Right renal cortex interstitium (tissue), 3 donors: ENCODE data around the gene PYCR2. TPM values are rescaled to one million over a fixed set of nuclear protein-coding genes. Genes with fewer than 3 reads are reported as not detected.

Experiments used
- DNase-seq, 3 donors: peaks; one replicate each; pipeline ENCODE4 v3.0.0-alpha.2; 2013; ENCODE audit warnings: low read depth in 3 of 3, low spot score in 2 of 3
- polyA plus RNA-seq, 3 donors: library from polyadenylated mRNA; unstranded; fragments of 120-200 nt; gene quantifications; one replicate each; pipeline ENCODE4 v1.2.1, GENCODE V29; 2013; ENCODE audit not compliant: insufficient read length in 3 of 3

PYCR2 gene
- polyA plus RNA-seq, 3 donors: 40.2 to 50.2 (median 48.4) TPM

- no peak for DNase-seq
These were observed 2.0 kb downstream of the PYCR2 start for GRCh38 chr1:225921734-225922709.

GRCh38 chr1:225919906-225920305, 4.1 kb downstream of the PYCR2 start:
- DNase-seq: no peak

GRCh38 chr1:225918280-225918679, 5.8 kb downstream of the PYCR2 start:
- DNase-seq: no peak

- no peak for DNase-seq
These were observed 6.5 kb downstream of the PYCR2 start for GRCh38 chr1:225917536-225917935.

GRCh38 chr1:225917101-225917500, 6.9 kb downstream of the PYCR2 start:
- no peak for DNase-seq

GRCh38 chr1:225915538-225915991, 8.5 kb downstream of the PYCR2 start:
- no peak for DNase-seq

- DNase-seq: no peak
These were observed 9.1 kb downstream of the PYCR2 start for GRCh38 chr1:225914947-225915346.

- no peak for DNase-seq
These were observed 9.7 kb downstream of the PYCR2 start for GRCh38 chr1:225914391-225914790.

GRCh38 chr1:225911191-225912130, 12.6 kb downstream of the PYCR2 start:
- no peak for DNase-seq

GRCh38 chr1:225909477-225909876, 14.6 kb downstream of the PYCR2 start:
- DNase-seq: no peak

GRCh38 chr1:225908773-225909172, 15.3 kb downstream of the PYCR2 start:
- no peak for DNase-seq

- DNase-seq: no peak
These were observed 15.9 kb downstream of the PYCR2 start for GRCh38 chr1:225908013-225908640.

GRCh38 chr1:225907341-225907740, 16.7 kb downstream of the PYCR2 start:
- DNase-seq: no peak

- no peak for DNase-seq
These were observed 17.6 kb downstream of the PYCR2 start for GRCh38 chr1:225906467-225906866.

- DNase-seq: no peak
These were observed 20.4 kb downstream of the PYCR2 start for GRCh38 chr1:225903623-225904022.

GRCh38 chr1:225899044-225899925, 24.8 kb downstream of the PYCR2 start:
- DNase-seq: no peak

- DNase-seq: no peak
These were observed 26.2 kb downstream of the PYCR2 start for GRCh38 chr1:225897595-225898514.

- no peak for DNase-seq
These were observed 27.0 kb downstream of the PYCR2 start for GRCh38 chr1:225896937-225897549.
